G401 (cell line): ENCODE measurements around the gene VASP. TPM values are rescaled to one million over a fixed set of nuclear protein-coding genes. Genes with fewer than 3 reads are reported as not detected.

ENCODE experiments used
- DNase-seq: peaks from one replicate; pipeline ENCODE4 v3.0.0-alpha.2; 2015; ENCODE audit warnings: low spot score
- in situ Hi-C: cut with HindIII; loops from 2 replicates; pipeline ENCODE4 v1.10.0; 2016; ENCODE audit warnings: low sequenced_read_pairs, mixed read lengths
- total RNA-seq: library from RNA; depleted of rRNA; stranded (reverse); fragments of >200 nt; shearing (Covaris generic); gene quantifications from 2 replicates; pipeline ENCODE4 v1.2.3, GENCODE V29; 2014; rRNA removed

The VASP gene
- total RNA-seq, 1 experiment from 2014 or later = 106 TPM

DNA sequence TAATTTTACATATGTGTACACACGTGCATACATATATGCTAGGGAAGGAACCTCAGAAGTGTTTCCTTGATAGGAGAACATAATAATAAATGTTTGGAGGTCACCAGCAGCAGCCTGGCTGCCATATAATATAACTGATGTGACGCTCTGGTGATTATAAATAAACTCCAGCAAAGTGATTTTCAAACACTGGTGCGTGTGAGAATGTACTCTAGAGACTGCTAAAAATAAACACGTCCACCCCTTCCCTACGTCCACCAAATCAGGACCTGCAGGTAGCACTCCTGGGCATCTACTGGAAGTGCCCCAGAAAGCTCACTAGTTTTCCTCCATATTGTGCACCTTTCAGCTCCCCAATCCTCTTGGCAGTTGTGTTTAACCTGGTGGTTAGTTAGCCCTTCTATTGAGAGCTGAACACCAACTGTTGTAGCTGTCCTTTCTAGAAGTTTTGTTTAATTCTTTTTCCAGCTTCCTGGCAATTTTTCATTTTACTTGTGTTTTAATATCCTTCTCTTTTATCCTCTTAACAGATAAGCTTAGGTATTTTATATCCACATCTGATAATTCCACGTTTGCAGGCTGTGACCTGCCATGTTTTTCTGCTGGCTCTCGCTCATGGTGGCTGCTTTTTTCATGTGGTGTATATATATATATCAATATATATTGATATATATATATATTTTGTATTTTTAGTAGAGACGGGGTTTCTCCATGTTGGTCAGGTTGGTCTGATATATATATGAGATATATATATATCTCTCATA is 64.4 kb downstream of the VASP start:
- no peak for DNase-seq
- in situ Hi-C loops = no loop called here

DNA sequence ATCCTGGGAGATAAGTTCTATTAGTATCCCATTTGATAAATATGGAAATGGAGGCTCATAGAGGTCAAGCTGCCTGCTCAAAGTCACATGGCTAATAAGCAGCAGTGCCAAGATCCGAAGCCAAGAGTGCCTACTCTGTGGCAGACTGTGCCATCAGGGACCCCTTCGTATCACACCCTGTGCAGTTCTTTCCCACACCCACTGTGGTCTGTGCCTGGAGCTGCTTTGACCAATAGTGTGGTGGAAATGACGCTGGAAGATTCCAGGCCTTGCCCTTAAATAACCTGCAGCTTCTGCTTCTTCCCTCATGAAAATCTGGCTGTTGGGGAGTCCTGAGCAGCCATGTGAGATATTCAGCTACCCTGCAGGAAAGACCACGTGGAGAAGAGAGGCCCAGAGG is 67.2 kb downstream of the VASP start:
- in situ Hi-C loops = no loop called here
- DNase-seq = peak; percentile 54

DNA sequence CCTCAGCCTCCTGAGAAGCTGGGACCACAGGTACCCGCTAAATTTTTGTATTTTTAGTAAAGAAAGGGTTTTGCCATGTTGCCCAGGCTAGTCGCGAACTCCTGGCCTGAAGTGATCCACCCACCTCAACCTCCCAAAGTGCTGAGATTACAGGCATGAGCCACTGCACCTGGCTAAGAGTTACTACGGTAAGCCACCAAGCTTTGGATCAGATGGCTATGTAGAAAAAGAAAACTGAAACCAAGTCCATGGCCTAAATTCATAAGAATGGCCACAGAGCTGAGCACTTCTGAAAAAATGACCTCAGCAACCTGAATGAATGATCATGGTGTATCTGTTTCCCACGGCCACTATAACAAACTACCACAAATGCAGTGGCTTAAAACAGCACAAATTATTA is 67.9 kb downstream of the VASP start:
- no peak for DNase-seq
- in situ Hi-C loops = no loop called here

Other genes with a start within 250 kb of the VASP start
- 8.1 and 9.7 TPM in 2 replicates for gene CKM, start 184.6 kb upstream of the VASP start, total RNA-seq
- gene KLC3, start 166.7 kb upstream of the VASP start, total RNA-seq = 9.7 and 18.6 TPM in 2 replicates
- gene ERCC2, start 136.9 kb upstream of the VASP start, total RNA-seq = 60.2 and 60.6 TPM in 2 replicates
- 3.6 and 21.0 TPM in 2 replicates for gene PPP1R13L, start 102.4 kb upstream of the VASP start, total RNA-seq
- gene POLR1G, start 100.8 kb upstream of the VASP start, total RNA-seq = 28.4 and 32.3 TPM in 2 replicates
- gene ERCC1, start 83.6 kb upstream of the VASP start, total RNA-seq = 115 and 130 TPM in 2 replicates
- gene FOSB, start 39.5 kb upstream of the VASP start, total RNA-seq = 0.31 and 1.5 TPM in 2 replicates
- 17.0 and 22.0 TPM in 2 replicates for gene RTN2, start 10.4 kb upstream of the VASP start, total RNA-seq
- 3.3 and 4.2 TPM in 2 replicates for gene PPM1N, start 9.0 kb upstream of the VASP start, total RNA-seq
- gene OPA3, start 77.3 kb downstream of the VASP start, total RNA-seq = 6.3 and 14.4 TPM in 2 replicates
- gene GPR4, start 94.7 kb downstream of the VASP start, total RNA-seq = 0.14 TPM in 1 of 2 replicates, not detected in the other
- gene EML2, start 131.9 kb downstream of the VASP start, total RNA-seq = 34.5 and 52.9 TPM in 2 replicates
- 4.2 and 8.0 TPM in 2 replicates for gene GIPR, start 160.7 kb downstream of the VASP start, total RNA-seq
- 394 and 514 TPM in 2 replicates for gene SNRPD2, start 184.5 kb downstream of the VASP start, total RNA-seq
- gene QPCTL, start 185.2 kb downstream of the VASP start, total RNA-seq = 28.5 and 32.9 TPM in 2 replicates
- gene FBXO46, start 223.4 kb downstream of the VASP start, total RNA-seq = 15.1 and 29.5 TPM in 2 replicates
- gene MEIOSIN, start 226.0 kb downstream of the VASP start, total RNA-seq = not detected in 2 replicates